ENCODE data around the gene SRGAP1. TPM values are rescaled to one million over a fixed set of nuclear protein-coding genes. Genes with fewer than 3 reads are reported as not detected.

SRGAP1 gene
- polyA plus RNA-seq, 1 donor from 2014 or later: 4.8 TPM

- Histone ChIP-seq H3K4me3 (ENCODE audit: low read length) (no peak overlapping the region), H3K27me3 (ENCODE audit: insufficient read depth, low read depth, low read length) (no peaks in the 10 kb centered on the region), H3K9me2 (ENCODE audit: insufficient read depth, low read length) (no peaks in the 10 kb centered on the region), H3K27ac (ENCODE audit: low read length) (no peak overlapping the region), H2AFZ (ENCODE audit: low read depth, low read length) (no peak overlapping the region), H4K20me1 (ENCODE audit: insufficient read depth) (no peaks in the 10 kb centered on the region), H3K79me2 (replicated peaks; ENCODE audit: insufficient read depth, low read length) (peaks cover 5% of the 10 kb centered on the region), H3K4me2 (ENCODE audit: low read length) (no peak overlapping the region), H3K9me3 (ENCODE audit: low read length) (no peaks in the 10 kb centered on the region), H3K36me3 (ENCODE audit: insufficient read depth, low read length) (peaks cover 4% of the 10 kb centered on the region), H3F3A (ENCODE audit: insufficient read depth, low read length, poor library complexity, severe bottlenecking) (no peaks in the 10 kb centered on the region), H3K9ac (ENCODE audit: low read length) (no peak overlapping the region)
- TF ChIP-seq EZH2 (IDR thresholded peaks at IDR 0.05; ENCODE audit: borderline replicate concordance, insufficient read depth, low read length, poor library complexity, severe bottlenecking) (no peak), MXI1 (conservative IDR thresholded peaks at IDR 0.05; ENCODE audit: poor library complexity, severe bottlenecking) (no peak), SMC3 (conservative IDR thresholded peaks at IDR 0.05; ENCODE audit: poor library complexity) (no peak), EP300 (conservative IDR thresholded peaks at IDR 0.05; ENCODE audit: poor library complexity, severe bottlenecking) (no peak)
These were observed 40.9 kb downstream of the SRGAP1 start for GRCh38 chr12:63885401-63885800.

GRCh38 chr12:63888908-63889635 lies 44.6 kb downstream of the SRGAP1 start:
- H2AFZ ChIP-seq (ENCODE audit: low read depth, low read length): no peak overlapping the region
- no peaks in the 10 kb centered on the region for H3K79me2 ChIP-seq (replicated peaks; ENCODE audit: insufficient read depth, low read length)
- H3K9me3 ChIP-seq (ENCODE audit: low read length): no peaks in the 10 kb centered on the region
- no peaks in the 10 kb centered on the region for H3K27me3 ChIP-seq (ENCODE audit: insufficient read depth, low read depth, low read length)
- H3F3A ChIP-seq (ENCODE audit: insufficient read depth, low read length, poor library complexity, severe bottlenecking): no peaks in the 10 kb centered on the region
- no peak overlapping the region for H3K4me3 ChIP-seq (ENCODE audit: low read length)
- H3K27ac ChIP-seq (ENCODE audit: low read length): no peak overlapping the region
- no peaks in the 10 kb centered on the region for H4K20me1 ChIP-seq (ENCODE audit: insufficient read depth)
- no peak overlapping the region for H3K9ac ChIP-seq (ENCODE audit: low read length)
- no peak overlapping the region for H3K4me2 ChIP-seq (ENCODE audit: low read length)
- no peaks in the 10 kb centered on the region for H3K9me2 ChIP-seq (ENCODE audit: insufficient read depth, low read length)
- H3K36me3 ChIP-seq (ENCODE audit: insufficient read depth, low read length): peaks cover 4% of the 10 kb centered on the region
- TF ChIP-seq MXI1 (conservative IDR thresholded peaks at IDR 0.05; ENCODE audit: poor library complexity, severe bottlenecking): no peak
- TF ChIP-seq EP300 (conservative IDR thresholded peaks at IDR 0.05; ENCODE audit: poor library complexity, severe bottlenecking): no peak
- TF ChIP-seq CTCF (IDR thresholded peaks at IDR 0.05; ENCODE audit: poor library complexity, severe bottlenecking): no peak
- TF ChIP-seq, protein P1, sequence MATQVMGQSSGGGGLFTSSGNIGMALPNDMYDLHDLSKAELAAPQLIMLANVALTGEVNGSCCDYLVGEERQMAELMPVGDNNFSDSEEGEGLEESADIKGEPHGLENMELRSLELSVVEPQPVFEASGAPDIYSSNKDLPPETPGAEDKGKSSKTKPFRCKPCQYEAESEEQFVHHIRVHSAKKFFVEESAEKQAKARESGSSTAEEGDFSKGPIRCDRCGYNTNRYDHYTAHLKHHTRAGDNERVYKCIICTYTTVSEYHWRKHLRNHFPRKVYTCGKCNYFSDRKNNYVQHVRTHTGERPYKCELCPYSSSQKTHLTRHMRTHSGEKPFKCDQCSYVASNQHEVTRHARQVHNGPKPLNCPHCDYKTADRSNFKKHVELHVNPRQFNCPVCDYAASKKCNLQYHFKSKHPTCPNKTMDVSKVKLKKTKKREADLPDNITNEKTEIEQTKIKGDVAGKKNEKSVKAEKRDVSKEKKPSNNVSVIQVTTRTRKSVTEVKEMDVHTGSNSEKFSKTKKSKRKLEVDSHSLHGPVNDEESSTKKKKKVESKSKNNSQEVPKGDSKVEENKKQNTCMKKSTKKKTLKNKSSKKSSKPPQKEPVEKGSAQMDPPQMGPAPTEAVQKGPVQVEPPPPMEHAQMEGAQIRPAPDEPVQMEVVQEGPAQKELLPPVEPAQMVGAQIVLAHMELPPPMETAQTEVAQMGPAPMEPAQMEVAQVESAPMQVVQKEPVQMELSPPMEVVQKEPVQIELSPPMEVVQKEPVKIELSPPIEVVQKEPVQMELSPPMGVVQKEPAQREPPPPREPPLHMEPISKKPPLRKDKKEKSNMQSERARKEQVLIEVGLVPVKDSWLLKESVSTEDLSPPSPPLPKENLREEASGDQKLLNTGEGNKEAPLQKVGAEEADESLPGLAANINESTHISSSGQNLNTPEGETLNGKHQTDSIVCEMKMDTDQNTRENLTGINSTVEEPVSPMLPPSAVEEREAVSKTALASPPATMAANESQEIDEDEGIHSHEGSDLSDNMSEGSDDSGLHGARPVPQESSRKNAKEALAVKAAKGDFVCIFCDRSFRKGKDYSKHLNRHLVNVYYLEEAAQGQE (IDR thresholded peaks at IDR 0.05; ENCODE audit: borderline replicate concordance): no peak
- no peak for TF ChIP-seq RAD21 (conservative IDR thresholded peaks at IDR 0.05)
- no peak for TF ChIP-seq POLR2AphosphoS5 (IDR thresholded peaks at IDR 0.05)

Data from neural cell (in vitro differentiated cells).